ENCODE measurements around the gene CABP5. TPM values are rescaled to one million over a fixed set of nuclear protein-coding genes. Genes with fewer than 3 reads are reported as not detected.

The CABP5 gene
- total RNA-seq, 1 experiment from 2014 or later: not detected

DNA sequence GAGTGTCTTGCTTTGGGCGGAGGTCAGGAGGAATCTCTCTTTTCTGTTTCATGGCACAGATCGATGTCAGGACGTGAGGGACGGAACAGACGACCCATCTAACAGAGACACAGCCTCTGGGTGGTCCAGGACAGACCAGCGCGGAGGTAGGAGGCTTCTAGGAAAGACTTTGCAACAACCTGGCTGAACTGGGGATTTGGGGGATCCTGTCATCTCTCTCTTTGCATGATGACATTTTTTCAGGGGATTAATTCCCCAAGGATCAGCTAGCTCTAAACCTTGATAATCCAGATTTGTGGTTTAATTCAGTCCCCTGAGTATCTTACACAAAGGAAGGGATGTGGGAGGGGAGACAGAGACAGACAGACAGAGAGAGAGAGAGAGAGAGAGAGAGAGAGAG, 14.4 kb downstream of the CABP5 start:
- no peak overlapping the region for H3K18ac ChIP-seq (ENCODE audit: insufficient read length, low read depth, low read length)
- no peaks in the 10 kb centered on the region for H3K9me3 Mint-ChIP-seq
- H4K20me1 ChIP-seq (ENCODE audit: control insufficient read depth, insufficient read depth, insufficient read length): no peaks in the 10 kb centered on the region
- H3K4me1 Mint-ChIP-seq: peaks cover 11 to 25% of the 10 kb centered on the region in 2 experiments
- no peak overlapping the region for H3K23ac ChIP-seq (ENCODE audit: insufficient read length, low read depth, low read length)
- H4K91ac ChIP-seq (ENCODE audit: insufficient read length, low read depth, low read length): no peak overlapping the region
- H3K56ac ChIP-seq (ENCODE audit: insufficient read length, low read depth, low read length): no peak overlapping the region
- H4K5ac ChIP-seq (ENCODE audit: insufficient read length, low read depth, low read length): no peak overlapping the region
- no peak overlapping the region for H3K4ac ChIP-seq (ENCODE audit: low read depth, low read length)
- no peak overlapping the region for H3K14ac ChIP-seq (ENCODE audit: insufficient read depth, low read length)
- no peaks in the 10 kb centered on the region for H3K79me1 ChIP-seq (ENCODE audit: insufficient read depth, low read depth, low read length, poor library complexity, severe bottlenecking)
- H2BK12ac ChIP-seq (ENCODE audit: insufficient read length, low read depth, low read length): no peak overlapping the region
- H2BK15ac ChIP-seq (ENCODE audit: low read depth, low read length): no peak overlapping the region
- no peak overlapping the region for H3T11ph ChIP-seq (ENCODE audit: low read length)
- no peak overlapping the region for H2AFZ ChIP-seq (ENCODE audit: low read length)
- H3K4me1 ChIP-seq (ENCODE audit: insufficient read depth, low read length): no peaks in the 10 kb centered on the region
- H3K4me3 Mint-ChIP-seq: no peak overlapping the region
- no peak overlapping the region for H3K27ac Mint-ChIP-seq
- H3K36me3 Mint-ChIP-seq (ENCODE audit: insufficient read depth in 1 of 3, low read depth in 3 of 3): no peaks in the 10 kb centered on the region
- H2BK120ac ChIP-seq (ENCODE audit: low read depth, low read length, poor library complexity, severe bottlenecking): no peak overlapping the region
- peaks cover 15% of the 10 kb centered on the region for H3K27me3 Mint-ChIP-seq (ENCODE audit: low read depth)
- H3K79me2 ChIP-seq (ENCODE audit: insufficient read depth, low read length): no peaks in the 10 kb centered on the region
- H3K9ac ChIP-seq (ENCODE audit: extremely low read depth, insufficient read length, low read length): no peak overlapping the region
- DNase-seq: no peak
- no peak overlapping the region for H3K4me2 ChIP-seq (ENCODE audit: insufficient read depth, insufficient read length, low read length)
- no peaks in the 10 kb centered on the region; the same call in 1 of the 2 replicates for H3K27me3 ChIP-seq (ENCODE audit: insufficient read depth, low read length)
- TF ChIP-seq, protein P1, sequence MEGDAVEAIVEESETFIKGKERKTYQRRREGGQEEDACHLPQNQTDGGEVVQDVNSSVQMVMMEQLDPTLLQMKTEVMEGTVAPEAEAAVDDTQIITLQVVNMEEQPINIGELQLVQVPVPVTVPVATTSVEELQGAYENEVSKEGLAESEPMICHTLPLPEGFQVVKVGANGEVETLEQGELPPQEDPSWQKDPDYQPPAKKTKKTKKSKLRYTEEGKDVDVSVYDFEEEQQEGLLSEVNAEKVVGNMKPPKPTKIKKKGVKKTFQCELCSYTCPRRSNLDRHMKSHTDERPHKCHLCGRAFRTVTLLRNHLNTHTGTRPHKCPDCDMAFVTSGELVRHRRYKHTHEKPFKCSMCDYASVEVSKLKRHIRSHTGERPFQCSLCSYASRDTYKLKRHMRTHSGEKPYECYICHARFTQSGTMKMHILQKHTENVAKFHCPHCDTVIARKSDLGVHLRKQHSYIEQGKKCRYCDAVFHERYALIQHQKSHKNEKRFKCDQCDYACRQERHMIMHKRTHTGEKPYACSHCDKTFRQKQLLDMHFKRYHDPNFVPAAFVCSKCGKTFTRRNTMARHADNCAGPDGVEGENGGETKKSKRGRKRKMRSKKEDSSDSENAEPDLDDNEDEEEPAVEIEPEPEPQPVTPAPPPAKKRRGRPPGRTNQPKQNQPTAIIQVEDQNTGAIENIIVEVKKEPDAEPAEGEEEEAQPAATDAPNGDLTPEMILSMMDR (conservative IDR thresholded peaks at IDR 0.05): no peak
- H2AK5ac ChIP-seq (ENCODE audit: insufficient read length, low read length): no peak overlapping the region
- no CpG with 5 or more reads among the region's 7 CpGs for WGBS (ENCODE audit: extremely low coverage, insufficient read length, low lambda C conversion rate)
- no peak overlapping the region for H4K8ac ChIP-seq (replicated peaks; ENCODE audit: insufficient read length, low read depth, low read length)
- no peak overlapping the region for H2BK5ac ChIP-seq (ENCODE audit: insufficient read length, low read length)
- H3K23me2 ChIP-seq (ENCODE audit: insufficient read length, low read depth, low read length, poor library complexity, severe bottlenecking): no peaks in the 10 kb centered on the region
- H2BK20ac ChIP-seq (ENCODE audit: low read depth, low read length, poor library complexity, severe bottlenecking): no peak overlapping the region
- no peak overlapping the region for H3K27ac ChIP-seq (ENCODE audit: insufficient read length, low read depth, low read length)
- no peaks in the 10 kb centered on the region for H3K9me3 ChIP-seq (ENCODE audit: control insufficient read depth, low read depth, low read length)
